HL-60 (cell line): Measurements from ENCODE around the gene TOP1.

Source experiments
- DNase-seq, 2 experiments: peaks; one replicate each; pipeline ENCODE4 v3.0.0-alpha.2; 2010 to 2020; ENCODE audit warnings: low read depth in 1 of 2, low spot score in 1 of 2
- H3K27ac ChIP-seq: fragments of 250-450 bp; sonication (Bioruptor Pico); replicated peaks from 2 replicates; pipeline ENCODE4 v1.5.1; 2020; ENCODE audit warnings: mild to moderate bottlenecking, moderate library complexity
- H3K27me3 ChIP-seq: fragments of 250-450 bp; sonication (Bioruptor Pico); 2 replicates; pipeline ENCODE4 v1.5.1; 2021; ENCODE audit warnings: mild to moderate bottlenecking, moderate library complexity; ENCODE audit not compliant: insufficient read depth, poor library complexity, severe bottlenecking
- H3K4me3 ChIP-seq: replicated peaks from 2 replicates; pipeline ENCODE4 v1.5.1; 2011; ENCODE audit warnings: mild to moderate bottlenecking, control low read depth, low read length; ENCODE audit not compliant: insufficient read depth
- CTCF ChIP-seq: IDR thresholded peaks from one replicate; pipeline ENCODE4 v1.5.1; 2011; ENCODE audit warnings: low read length, control low read depth, inconsistent platforms; ENCODE audit not compliant: insufficient read depth
- GABPA ChIP-seq: IDR thresholded peaks from 2 replicates; pipeline ENCODE4 v1.6.1; 2012; ENCODE audit warnings: low read depth
- POLR2AphosphoS5 ChIP-seq: IDR thresholded peaks from 2 replicates; pipeline ENCODE4 v1.6.1; 2012; ENCODE audit warnings: low read depth
- REST ChIP-seq: IDR thresholded peaks from 2 replicates; pipeline ENCODE4 v1.6.1; 2012; ENCODE audit warnings: low read depth; ENCODE audit not compliant: insufficient replicate concordance
- SPI1 ChIP-seq: IDR thresholded peaks from 2 replicates; pipeline ENCODE4 v1.6.1; 2012; ENCODE audit warnings: low read depth, mild to moderate bottlenecking, borderline replicate concordance

Gene TOP1

GRCh38 chr20:41030531-41031242 is 2.1 kb downstream of the TOP1 start:
- Histone ChIP-seq H3K27me3 (no peaks in the 10 kb centered on the region), H3K27ac (no peak overlapping the region)

GRCh38 chr20:41031243-41031619 is 2.6 kb downstream of the TOP1 start:
- Histone ChIP-seq H3K4me3 (peak overlapping the region; percentile 78; the same call in 1 of the 2 replicates), H3K27ac (no peak overlapping the region), H3K27me3 (no peaks in the 10 kb centered on the region)
- no peak for DNase-seq
- TF ChIP-seq SPI1 (no peak), POLR2AphosphoS5 (no peak), GABPA (no peak), REST (no peak), CTCF (no peak)

More at GRCh38 chr20:41030531-41031242, 2.1 kb downstream of the TOP1 start:
- no peak for DNase-seq
- TF ChIP-seq GABPA (no peak), REST (no peak), POLR2AphosphoS5 (no peak), CTCF (no peak), SPI1 (no peak)
- peak overlapping the region; percentile 78 for H3K4me3 ChIP-seq

GRCh38 chr20:41032271-41032670 is 3.6 kb downstream of the TOP1 start:
- no peak for DNase-seq
- no peak for TF ChIP-seq REST
- TF ChIP-seq GABPA: no peak
- TF ChIP-seq CTCF: no peak
- TF ChIP-seq SPI1: no peak
- TF ChIP-seq POLR2AphosphoS5: no peak
- no peak overlapping the region for H3K4me3 ChIP-seq
- no peak overlapping the region for H3K27ac ChIP-seq
- H3K27me3 ChIP-seq: no peaks in the 10 kb centered on the region
